Measurements from ENCODE around the gene MACROD1. TPM values are rescaled to one million over a fixed set of nuclear protein-coding genes. Genes with fewer than 3 reads are reported as not detected.

The MACROD1 gene
- total and polyA plus RNA-seq, 2 experiments from 2014 or later = 21.2 to 403 TPM

GRCh38 chr11:64117763-64118459, 48.0 kb downstream of the MACROD1 start:
- H3K27me3 ChIP-seq (replicated peaks; ENCODE audit: insufficient read depth) = no peaks in the 10 kb centered on the region
- H3K9ac ChIP-seq = no peak overlapping the region
- no peaks in the 10 kb centered on the region for H3K9me3 ChIP-seq (ENCODE audit: low read depth)
- no peak overlapping the region for H3K4me3 ChIP-seq
- TF ChIP-seq EZH2 (IDR thresholded peaks at IDR 0.05; ENCODE audit: insufficient read depth, poor library complexity, severe bottlenecking) = no peak
- no peak overlapping the region for H2AFZ ChIP-seq
- no peaks in the 10 kb centered on the region for H3K9me2 ChIP-seq (ENCODE audit: insufficient read depth)
- H3K27ac ChIP-seq = no peak overlapping the region
- peaks cover 11% of the 10 kb centered on the region for H3K4me1 ChIP-seq (ENCODE audit: insufficient read depth)
- no peaks in the 10 kb centered on the region for H4K20me1 ChIP-seq (ENCODE audit: insufficient read depth)
- H3K36me3 ChIP-seq (ENCODE audit: low read depth) = no peaks in the 10 kb centered on the region
- in situ Hi-C loops (cut with MboI) = no loop called here
- DNase-seq = no peak
- H3K79me2 ChIP-seq (ENCODE audit: insufficient read depth) = no peaks in the 10 kb centered on the region
- WGBS, 2 experiments (ENCODE audit: low coverage in 1 of 2, low lambda C conversion rate in 2 of 2, missing lambda C conversion rate in 2 of 2) = 90 to 93% methylated on average over 22 to 27 of the region's 32 CpGs
- no peaks in the 10 kb centered on the region for H3F3A ChIP-seq (ENCODE audit: insufficient read depth)
- no peak overlapping the region for H3K4me2 ChIP-seq (ENCODE audit: unreplicated experiment)

GRCh38 chr11:64115531-64116522, 50.1 kb downstream of the MACROD1 start:
- in situ Hi-C loops (cut with MboI) = no loop called here
- Histone ChIP-seq H3K79me2 (ENCODE audit: insufficient read depth) (no peaks in the 10 kb centered on the region), H3K27me3 (replicated peaks; ENCODE audit: insufficient read depth) (no peaks in the 10 kb centered on the region), H3K27ac (no peak overlapping the region), H3F3A (ENCODE audit: insufficient read depth) (no peaks in the 10 kb centered on the region), H3K4me3 (no peak overlapping the region), H2AFZ (no peak overlapping the region), H4K20me1 (ENCODE audit: insufficient read depth) (no peaks in the 10 kb centered on the region), H3K9me2 (ENCODE audit: insufficient read depth) (no peaks in the 10 kb centered on the region), H3K9ac (no peak overlapping the region), H3K36me3 (ENCODE audit: low read depth) (no peaks in the 10 kb centered on the region), H3K9me3 (ENCODE audit: low read depth) (no peaks in the 10 kb centered on the region), H3K4me2 (ENCODE audit: unreplicated experiment) (no peak overlapping the region), H3K4me1 (ENCODE audit: insufficient read depth) (no peaks in the 10 kb centered on the region)
- 87% methylated on average over 40 to 47 of the region's 47 CpGs for WGBS, 2 experiments (ENCODE audit: low coverage in 1 of 2, low lambda C conversion rate in 2 of 2, missing lambda C conversion rate in 2 of 2)
- no peak for DNase-seq
- TF ChIP-seq EZH2phosphoT487 (IDR thresholded peaks at IDR 0.05; ENCODE audit: insufficient read depth, low read depth) (no peak), EZH2 (IDR thresholded peaks at IDR 0.05; ENCODE audit: insufficient read depth, poor library complexity, severe bottlenecking) (no peak)

DNA sequence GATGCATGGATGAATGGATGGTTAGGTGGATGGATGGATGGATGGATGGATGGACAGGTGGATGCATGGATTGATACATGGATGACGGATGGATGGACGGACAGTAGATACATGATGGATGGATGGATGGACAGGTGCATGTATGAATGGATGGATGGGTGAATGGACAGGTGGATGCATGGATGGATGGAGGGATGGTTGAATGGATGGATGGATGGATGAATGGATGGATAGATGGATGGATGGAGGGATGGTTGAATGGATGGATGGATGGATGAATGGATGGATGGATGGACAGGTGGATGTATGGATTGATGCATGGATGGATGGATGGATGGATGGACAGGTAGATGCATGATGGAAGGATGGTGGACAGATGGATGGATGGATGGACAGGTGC, 51.7 kb downstream of the MACROD1 start:
- Histone ChIP-seq H3K4me2 (ENCODE audit: unreplicated experiment) (no peak overlapping the region), H3K9ac (no peak overlapping the region), H2AFZ (no peak overlapping the region), H3K27ac (no peak overlapping the region), H3K79me2 (ENCODE audit: insufficient read depth) (no peaks in the 10 kb centered on the region), H3K27me3 (replicated peaks; ENCODE audit: insufficient read depth) (no peaks in the 10 kb centered on the region), H3K4me1 (ENCODE audit: insufficient read depth) (no peaks in the 10 kb centered on the region), H3K36me3 (ENCODE audit: low read depth) (no peaks in the 10 kb centered on the region), H3F3A (ENCODE audit: insufficient read depth) (no peaks in the 10 kb centered on the region), H3K9me2 (ENCODE audit: insufficient read depth) (no peaks in the 10 kb centered on the region), H3K4me3 (no peak overlapping the region), H3K9me3 (ENCODE audit: low read depth) (no peaks in the 10 kb centered on the region), H4K20me1 (ENCODE audit: insufficient read depth) (no peaks in the 10 kb centered on the region)
- DNase-seq = no peak
- in situ Hi-C loops (cut with MboI) = no loop called here
- WGBS, 2 experiments (ENCODE audit: low coverage in 1 of 2, low lambda C conversion rate in 2 of 2, missing lambda C conversion rate in 2 of 2) = 73 to 77% methylated on average over 2 of the region's 2 CpGs
- TF ChIP-seq EZH2 (IDR thresholded peaks at IDR 0.05; ENCODE audit: insufficient read depth, poor library complexity, severe bottlenecking) (no peak), EZH2phosphoT487 (IDR thresholded peaks at IDR 0.05; ENCODE audit: insufficient read depth, low read depth) (no peak)

GRCh38 chr11:64113462-64113780, 52.5 kb downstream of the MACROD1 start:
- Histone ChIP-seq H3K79me2 (ENCODE audit: insufficient read depth) (no peaks in the 10 kb centered on the region), H2AFZ (no peak overlapping the region), H3K4me3 (no peak overlapping the region), H3K9ac (no peak overlapping the region), H4K20me1 (ENCODE audit: insufficient read depth) (no peaks in the 10 kb centered on the region), H3F3A (ENCODE audit: insufficient read depth) (no peaks in the 10 kb centered on the region), H3K9me2 (ENCODE audit: insufficient read depth) (no peaks in the 10 kb centered on the region), H3K27ac (no peak overlapping the region), H3K36me3 (ENCODE audit: low read depth) (no peaks in the 10 kb centered on the region), H3K9me3 (ENCODE audit: low read depth) (no peaks in the 10 kb centered on the region), H3K4me2 (ENCODE audit: unreplicated experiment) (no peak overlapping the region), H3K27me3 (replicated peaks; ENCODE audit: insufficient read depth) (no peaks in the 10 kb centered on the region), H3K4me1 (ENCODE audit: insufficient read depth) (no peaks in the 10 kb centered on the region)
- WGBS, 2 experiments (ENCODE audit: low coverage in 1 of 2, low lambda C conversion rate in 2 of 2, missing lambda C conversion rate in 2 of 2) = 74 to 75% methylated on average over 2 of the region's 2 CpGs
- TF ChIP-seq EZH2phosphoT487 (IDR thresholded peaks at IDR 0.05; ENCODE audit: insufficient read depth, low read depth) (no peak), EZH2 (IDR thresholded peaks at IDR 0.05; ENCODE audit: insufficient read depth, poor library complexity, severe bottlenecking) (no peak)
- DNase-seq = no peak
- in situ Hi-C loops (cut with MboI) = no loop called here

Measured in GM23248 (cell line).